Activated T-cell treated with anti-CD3 and anti-CD28 coated beads for 48 hours (primary cell): ENCODE results near the gene KIAA2012.
"Not testable (repeated sequence)": the region's sequence is repeated elsewhere in the genome, so short reads cannot be mapped to it uniquely, and the experiment has no call there.

Experiments used
- DNase-seq: peaks from one replicate; pipeline ENCODE4 v3.0.0-alpha.2; 2020; ENCODE audit warnings: low read depth

The KIAA2012 gene

GRCh38 chr2:202118168-202118567, 45.1 kb downstream of the KIAA2012 start:
- no peak for DNase-seq

GRCh38 chr2:202120828-202121227, 47.8 kb downstream of the KIAA2012 start:
- DNase-seq, result no peak

- no peak for DNase-seq
Observed at GRCh38 chr2:202121532-202122162, 48.6 kb downstream of the KIAA2012 start.

GRCh38 chr2:202122163-202122540, 49.1 kb downstream of the KIAA2012 start:
- DNase-seq, result no peak

GRCh38 chr2:202122980-202123720, 50.1 kb downstream of the KIAA2012 start:
- DNase-seq, result no peak

GRCh38 chr2:202124286-202124685, 51.2 kb downstream of the KIAA2012 start:
- DNase-seq, result no peak

- DNase-seq, result no peak
Observed at GRCh38 chr2:202127687-202128331, 54.8 kb downstream of the KIAA2012 start.

GRCh38 chr2:202129841-202130240, 56.8 kb downstream of the KIAA2012 start:
- no peak for DNase-seq

- no peak for DNase-seq
Observed at GRCh38 chr2:202133200-202133908, 60.3 kb downstream of the KIAA2012 start.

- no peak for DNase-seq
Observed at GRCh38 chr2:202133909-202134265, 60.8 kb downstream of the KIAA2012 start.

- no peak for DNase-seq
Observed at GRCh38 chr2:202135091-202135874, 62.2 kb downstream of the KIAA2012 start.

GRCh38 chr2:202136039-202136438, 63.0 kb downstream of the KIAA2012 start:
- DNase-seq, result not testable (repeated sequence)

- no peak for DNase-seq
Observed at GRCh38 chr2:202136526-202136925, 63.5 kb downstream of the KIAA2012 start.

GRCh38 chr2:202140522-202141252, 67.6 kb downstream of the KIAA2012 start:
- no peak for DNase-seq

- DNase-seq, result no peak
Observed at GRCh38 chr2:202141329-202141947, 68.4 kb downstream of the KIAA2012 start.

GRCh38 chr2:202142540-202142939, 69.5 kb downstream of the KIAA2012 start:
- no peak for DNase-seq

- DNase-seq, result no peak
Observed at GRCh38 chr2:202147775-202148174, 74.7 kb downstream of the KIAA2012 start.

GRCh38 chr2:202148515-202149154, 75.6 kb downstream of the KIAA2012 start:
- DNase-seq, result no peak

- DNase-seq, result no peak
Observed at GRCh38 chr2:202149155-202149762, 76.2 kb downstream of the KIAA2012 start.

GRCh38 chr2:202149936-202150335, 76.9 kb downstream of the KIAA2012 start:
- DNase-seq, result no peak
